Activated T-cell treated with anti-CD3 and anti-CD28 coated beads, Interleukin-2, amount 50 U/mL, for 48 hours (primary cell): ENCODE results near the gene KBTBD3.
"Not testable (repeated sequence)": the region's sequence is repeated elsewhere in the genome, so short reads cannot be mapped to it uniquely, and the experiment has no call there.

ENCODE experiments used
- DNase-seq, 2 experiments: peaks; one replicate each; pipeline ENCODE4 v3.0.0-alpha.2; 2020

Gene KBTBD3

GRCh38 chr11:106061249-106061784, 15.8 kb downstream of the KBTBD3 start:
- DNase-seq, result no peak

GRCh38 chr11:106059617-106060016, 17.5 kb downstream of the KBTBD3 start:
- no peak for DNase-seq

GRCh38 chr11:106058377-106058776, 18.8 kb downstream of the KBTBD3 start:
- not testable (repeated sequence) for DNase-seq

- DNase-seq, result no peak
These were observed 26.0 kb downstream of the KBTBD3 start for GRCh38 chr11:106051103-106051502.

- no peak for DNase-seq
These were observed 27.2 kb downstream of the KBTBD3 start for GRCh38 chr11:106049727-106050476.

- DNase-seq, result no peak
These were observed 29.5 kb downstream of the KBTBD3 start for GRCh38 chr11:106047631-106048030.

GRCh38 chr11:106043540-106043939, 33.6 kb downstream of the KBTBD3 start:
- DNase-seq, result no peak

- no peak for DNase-seq
These were observed 44.3 kb downstream of the KBTBD3 start for GRCh38 chr11:106032861-106033260.

GRCh38 chr11:106031936-106032335, 45.2 kb downstream of the KBTBD3 start:
- no peak for DNase-seq

- DNase-seq, result no peak
These were observed 45.8 kb downstream of the KBTBD3 start for GRCh38 chr11:106031202-106031810.

- no peak for DNase-seq
These were observed 46.5 kb downstream of the KBTBD3 start for GRCh38 chr11:106030609-106031008.

- DNase-seq, result no peak
These were observed 54.3 kb downstream of the KBTBD3 start for GRCh38 chr11:106022795-106023275.

- peak; percentile 99 to 100 for DNase-seq
These were observed 55.0 kb downstream of the KBTBD3 start, which contains the start of gene MSANTD4 for GRCh38 chr11:106021967-106022794. TSS of gene MSANTD4 (minus strand) at chr11:106022240. CDS start at chr11:106010917, 11,323 bp downstream.

GRCh38 chr11:106021181-106021966, 55.8 kb downstream of the KBTBD3 start:
- no peak for DNase-seq

GRCh38 chr11:106017093-106017492, 60.1 kb downstream of the KBTBD3 start:
- DNase-seq, result no peak

- DNase-seq, result no peak
These were observed 62.1 kb downstream of the KBTBD3 start for GRCh38 chr11:106015066-106015465.

- no peak for DNase-seq
These were observed 62.5 kb downstream of the KBTBD3 start for GRCh38 chr11:106014620-106015019.

GRCh38 chr11:106014035-106014434, 63.1 kb downstream of the KBTBD3 start:
- no peak for DNase-seq

- no peak for DNase-seq
These were observed 64.4 kb downstream of the KBTBD3 start for GRCh38 chr11:106012744-106013143.

GRCh38 chr11:106011481-106011880, 65.7 kb downstream of the KBTBD3 start:
- DNase-seq, result no peak

- DNase-seq, result not testable (repeated sequence)
These were observed 74.1 kb downstream of the KBTBD3 start for GRCh38 chr11:106003094-106003493.
